ENCODE data around the gene CCL7. TPM values are rescaled to one million over a fixed set of nuclear protein-coding genes. Genes with fewer than 3 reads are reported as not detected.

Gene CCL7
- total and polyA plus RNA-seq, 2 experiments from 2014 or later: 0.69 TPM; not detected in 1

DNA sequence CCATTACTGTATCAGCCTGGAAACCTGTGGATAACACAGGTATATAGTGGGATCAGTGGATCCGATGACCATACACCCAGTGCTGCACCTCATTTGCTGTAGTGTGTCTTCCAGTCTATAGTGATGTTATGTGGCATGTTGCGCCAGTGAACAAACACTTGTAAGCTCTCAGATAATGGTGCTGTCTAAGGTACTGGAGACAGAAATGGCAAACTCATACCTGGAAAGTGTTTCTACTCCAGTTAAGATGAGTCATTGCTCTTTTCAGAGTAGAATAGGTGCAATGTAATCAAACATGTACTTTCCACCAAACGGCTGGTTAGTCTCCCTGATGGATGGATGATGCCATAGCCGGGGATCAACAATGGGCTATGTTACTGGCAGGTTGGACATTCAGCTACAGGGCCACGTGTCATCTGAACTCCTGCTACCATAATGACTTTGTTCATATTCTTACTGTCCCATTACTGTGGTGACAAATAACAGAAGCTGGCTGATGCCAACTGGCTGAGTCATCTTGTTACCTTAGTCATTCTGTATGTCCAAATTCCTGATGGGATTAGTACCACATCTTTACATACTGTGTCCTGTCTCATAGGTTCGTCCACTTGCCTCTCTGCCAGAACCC, 21.8 kb downstream of the CCL7 start:
- TF ChIP-seq, protein P1, sequence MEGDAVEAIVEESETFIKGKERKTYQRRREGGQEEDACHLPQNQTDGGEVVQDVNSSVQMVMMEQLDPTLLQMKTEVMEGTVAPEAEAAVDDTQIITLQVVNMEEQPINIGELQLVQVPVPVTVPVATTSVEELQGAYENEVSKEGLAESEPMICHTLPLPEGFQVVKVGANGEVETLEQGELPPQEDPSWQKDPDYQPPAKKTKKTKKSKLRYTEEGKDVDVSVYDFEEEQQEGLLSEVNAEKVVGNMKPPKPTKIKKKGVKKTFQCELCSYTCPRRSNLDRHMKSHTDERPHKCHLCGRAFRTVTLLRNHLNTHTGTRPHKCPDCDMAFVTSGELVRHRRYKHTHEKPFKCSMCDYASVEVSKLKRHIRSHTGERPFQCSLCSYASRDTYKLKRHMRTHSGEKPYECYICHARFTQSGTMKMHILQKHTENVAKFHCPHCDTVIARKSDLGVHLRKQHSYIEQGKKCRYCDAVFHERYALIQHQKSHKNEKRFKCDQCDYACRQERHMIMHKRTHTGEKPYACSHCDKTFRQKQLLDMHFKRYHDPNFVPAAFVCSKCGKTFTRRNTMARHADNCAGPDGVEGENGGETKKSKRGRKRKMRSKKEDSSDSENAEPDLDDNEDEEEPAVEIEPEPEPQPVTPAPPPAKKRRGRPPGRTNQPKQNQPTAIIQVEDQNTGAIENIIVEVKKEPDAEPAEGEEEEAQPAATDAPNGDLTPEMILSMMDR (IDR thresholded peaks at IDR 0.05; ENCODE audit: poor library complexity): no peak
- no peaks in the 10 kb centered on the region for H3K36me3 ChIP-seq (replicated peaks; ENCODE audit: insufficient read depth, low read depth)
- H2AFZ ChIP-seq: no peak overlapping the region
- no peaks in the 10 kb centered on the region for H3K9me2 ChIP-seq (replicated peaks; ENCODE audit: insufficient read depth)
- H3K27ac ChIP-seq: no peak overlapping the region
- H4K20me1 ChIP-seq (ENCODE audit: insufficient read depth, poor library complexity, severe bottlenecking): no peaks in the 10 kb centered on the region
- no peaks in the 10 kb centered on the region for H3K27me3 ChIP-seq
- H3K9me3 ChIP-seq (ENCODE audit: low read depth): no peaks in the 10 kb centered on the region
- DNase-seq (ENCODE audit: low spot score): no peak
- H3K4me2 ChIP-seq: no peak overlapping the region
- no peak overlapping the region for H3K4me3 ChIP-seq
- no peaks in the 10 kb centered on the region for H3K79me2 ChIP-seq
- H3K4me1 ChIP-seq (ENCODE audit: insufficient read depth): no peaks in the 10 kb centered on the region
- 89% methylated on average over 6 of the region's 6 CpGs for WGBS (ENCODE audit: low lambda C conversion rate, missing lambda C conversion rate)

DNA sequence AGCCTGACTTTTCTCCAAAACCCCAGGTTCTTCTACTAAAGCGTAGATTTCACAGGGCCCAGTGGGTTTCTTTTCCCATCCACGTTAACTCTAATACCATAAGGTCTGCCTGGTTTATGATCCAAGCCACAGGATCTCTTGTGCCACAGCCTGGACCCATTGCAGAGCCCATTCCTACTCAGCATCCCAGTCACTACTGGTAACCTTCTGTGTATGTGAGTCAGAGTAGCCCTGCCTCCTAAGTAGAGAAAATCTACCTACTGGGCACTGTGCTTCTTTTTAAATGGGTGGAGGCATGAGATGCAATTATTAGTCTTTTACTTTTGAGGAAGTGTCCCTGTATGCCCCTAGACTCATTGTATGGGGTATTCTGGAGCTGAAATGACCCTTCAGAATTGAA, 29.0 kb downstream of the CCL7 start:
- Histone ChIP-seq H3K4me2 (no peak overlapping the region), H3K9me2 (replicated peaks; ENCODE audit: insufficient read depth) (no peaks in the 10 kb centered on the region), H3K4me3 (no peak overlapping the region), H4K20me1 (ENCODE audit: insufficient read depth, poor library complexity, severe bottlenecking) (no peaks in the 10 kb centered on the region), H2AFZ (no peak overlapping the region), H3K27me3 (no peaks in the 10 kb centered on the region), H3K79me2 (no peaks in the 10 kb centered on the region), H3K9me3 (ENCODE audit: low read depth) (no peaks in the 10 kb centered on the region), H3K4me1 (ENCODE audit: insufficient read depth) (no peaks in the 10 kb centered on the region), H3K36me3 (replicated peaks; ENCODE audit: insufficient read depth, low read depth) (no peaks in the 10 kb centered on the region), H3K27ac (no peak overlapping the region)
- WGBS (ENCODE audit: low lambda C conversion rate, missing lambda C conversion rate): 98% methylated on average over 2 of the region's 2 CpGs
- TF ChIP-seq EZH2phosphoT487 (IDR thresholded peaks at IDR 0.05; ENCODE audit: low read depth, severe bottlenecking, unreplicated experiment): no peak
- TF ChIP-seq, protein P1 (IDR thresholded peaks at IDR 0.05; ENCODE audit: poor library complexity): no peak
- TF ChIP-seq EZH2 (IDR thresholded peaks at IDR 0.05; ENCODE audit: borderline replicate concordance): no peak
- no peak for DNase-seq (ENCODE audit: low spot score)

DNA sequence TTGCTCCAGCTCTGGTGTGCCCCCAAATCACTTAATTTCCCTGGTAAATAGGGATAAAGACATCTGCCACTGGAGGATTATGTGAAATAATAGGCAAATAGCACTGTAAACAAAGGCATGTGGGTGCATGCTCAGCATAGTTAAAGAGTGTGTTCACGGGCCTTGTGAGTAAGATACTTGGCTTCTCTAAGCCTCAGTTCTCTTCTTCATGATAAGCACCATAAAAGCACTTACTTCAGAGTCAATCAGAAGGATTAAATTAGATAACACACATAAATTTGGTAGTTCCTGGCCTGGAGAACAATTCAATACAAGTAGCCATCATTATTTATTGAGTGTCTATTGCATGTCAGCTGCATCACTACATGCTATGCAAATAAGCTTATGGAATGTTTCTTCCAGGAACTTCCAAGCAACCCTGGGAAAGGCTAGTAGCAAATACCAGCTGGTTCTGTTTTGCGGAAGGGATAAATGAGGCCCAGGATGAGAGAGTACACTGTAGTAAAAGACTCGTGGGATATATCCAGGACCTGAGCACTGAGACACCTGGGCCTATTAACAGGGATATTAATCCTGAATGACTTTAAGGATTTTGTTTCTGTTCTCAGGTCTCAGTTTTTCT, 30.0 kb downstream of the CCL7 start:
- no peak overlapping the region for H3K4me3 ChIP-seq
- no peaks in the 10 kb centered on the region for H3K4me1 ChIP-seq (ENCODE audit: insufficient read depth)
- H3K36me3 ChIP-seq (replicated peaks; ENCODE audit: insufficient read depth, low read depth): no peaks in the 10 kb centered on the region
- H4K20me1 ChIP-seq (ENCODE audit: insufficient read depth, poor library complexity, severe bottlenecking): no peaks in the 10 kb centered on the region
- H3K27me3 ChIP-seq: no peaks in the 10 kb centered on the region
- TF ChIP-seq EZH2 (IDR thresholded peaks at IDR 0.05; ENCODE audit: borderline replicate concordance): no peak
- TF ChIP-seq EZH2phosphoT487 (IDR thresholded peaks at IDR 0.05; ENCODE audit: low read depth, severe bottlenecking, unreplicated experiment): no peak
- TF ChIP-seq, protein P1 (IDR thresholded peaks at IDR 0.05; ENCODE audit: poor library complexity): no peak
- H3K9me2 ChIP-seq (replicated peaks; ENCODE audit: insufficient read depth): no peaks in the 10 kb centered on the region
- DNase-seq (ENCODE audit: low spot score): no peak
- 54% methylated on average over 3 of the region's 3 CpGs for WGBS (ENCODE audit: low lambda C conversion rate, missing lambda C conversion rate)
- H3K4me2 ChIP-seq: no peak overlapping the region
- H2AFZ ChIP-seq: no peak overlapping the region
- H3K9me3 ChIP-seq (ENCODE audit: low read depth): no peaks in the 10 kb centered on the region
- H3K79me2 ChIP-seq: no peaks in the 10 kb centered on the region
- no peak overlapping the region for H3K27ac ChIP-seq

All from hepatocyte (in vitro differentiated cells).